Body of pancreas (tissue), 4 donors: Measurements from ENCODE around the gene FOXL3. TPM values are rescaled to one million over a fixed set of nuclear protein-coding genes. Genes with fewer than 3 reads are reported as not detected.

ENCODE experiments used
- ATAC-seq: fragments of 150-250 bp; one replicate; pipeline ENCODE4 v1.9.1; 2016
- DNase-seq, 4 donors: peaks; one replicate each; pipeline ENCODE4 v3.0.0-alpha.2; 2019
- H3K27ac ChIP-seq, 4 donors: fragments of 200-600 bp; sonication (generic); 1 replicate in 3 of 4; 2 replicates in 1 of 4; pipeline versions ENCODE4 v1.5.1 to v1.6.1; 2016 to 2019; ENCODE audit warnings: mild to moderate bottlenecking in 1 of 4, mixed read lengths in 1 of 4, moderate library complexity in 1 of 4
- H3K27me3 ChIP-seq, 2 donors: fragments of 200-600 bp; sonication (generic); one replicate each; pipeline ENCODE4 v1.6.0; 2016; ENCODE audit warnings: mild to moderate bottlenecking in 1 of 2
- H3K36me3 ChIP-seq, 2 donors: fragments of 200-600 bp; sonication (generic); replicated peaks in 1 of 2; 2 replicates each; pipeline ENCODE4 v1.5.1; 2016; ENCODE audit warnings: low read depth in 2 of 2; ENCODE audit not compliant: insufficient read depth in 1 of 2
- H3K4me1 ChIP-seq: fragments of 200-600 bp; sonication (generic); one replicate; pipeline ENCODE4 v1.6.0; 2016
- H3K4me3 ChIP-seq, 2 donors: fragments of 200-600 bp; sonication (generic); 1 replicate in 1 of 2; 2 replicates in 1 of 2; pipeline ENCODE4 v1.5.1; 2016 to 2019
- H3K9me3 ChIP-seq, 3 donors: fragments of 200-600 bp; sonication (generic); 1 replicate in 2 of 3; 2 replicates in 1 of 3; pipeline ENCODE4 v1.5.1; 2016
- CTCF ChIP-seq, 7 experiments: fragments of 450-650 bp in 4 of 7; fragments of 200-600 bp in 3 of 7; sonication (generic) in 3 of 7; IDR thresholded peaks; one replicate each; pipeline ENCODE4 v1.5.1; 2016 to 2019; ENCODE audit warnings: antibody characterized with exemption in 7 of 7
- POLR2A ChIP-seq, 3 donors: fragments of 450-650 bp; IDR thresholded peaks; one replicate each; pipeline ENCODE4 v1.6.1; 2016; ENCODE audit warnings: antibody characterized with exemption in 3 of 3, mild to moderate bottlenecking in 2 of 3
- WGBS, 2 donors: methylation state at CpG; one replicate each; pipeline ENCODE4 v1.1.5; 2017; 5-methylcytosine and 5-hydroxymethylcytosine counted together
- intact Hi-C: fragments of 100-400 bp; cut with DNase I; formaldehyde crosslinking; loops from one replicate; pipeline ENCODE4 v1.15.1; 2023
- total RNA-seq, 2 donors: library from RNA; depleted of rRNA; stranded (reverse); fragments of >200 nt; gene quantifications; one replicate each; pipeline ENCODE4 v1.1.0, GENCODE V29; 2016

FOXL3 gene
- total RNA-seq, 2 donors from 2014 or later: not detected

- Histone ChIP-seq H3K27ac (no peak overlapping the region), H3K9me3 (no peaks in the 10 kb centered on the region), H3K36me3 (no peaks in the 10 kb centered on the region), H3K4me3 (no peak overlapping the region), H3K27me3 (no peaks in the 10 kb centered on the region), H3K4me1 (no peaks in the 10 kb centered on the region)
- intact Hi-C loops: no loop called here
- DNase-seq (no peak), ATAC-seq (no peak)
- TF ChIP-seq POLR2A (IDR thresholded peaks at IDR 0.05): no peak
- TF ChIP-seq CTCF (IDR thresholded peaks at IDR 0.05): no peak
- WGBS, 2 donors: 85% methylated on average over 25 to 28 of the region's 34 CpGs
Observed at GRCh38 chr7:301291-302053, 11.5 kb downstream of the FOXL3 start.

GRCh38 chr7:302054-302992, 12.4 kb downstream of the FOXL3 start:
- H3K4me3 ChIP-seq: no peak overlapping the region
- no peak for DNase-seq
- H3K9me3 ChIP-seq: no peaks in the 10 kb centered on the region
- no peaks in the 10 kb centered on the region for H3K4me1 ChIP-seq
- intact Hi-C loops: no loop called here
- no peaks in the 10 kb centered on the region for H3K27me3 ChIP-seq
- H3K27ac ChIP-seq: no peak overlapping the region
- WGBS, 2 donors: 88 to 95% methylated on average over 15 to 17 of the region's 18 CpGs
- ATAC-seq: no peak
- no peaks in the 10 kb centered on the region for H3K36me3 ChIP-seq
- no peak for TF ChIP-seq CTCF (IDR thresholded peaks at IDR 0.05)
- no peak for TF ChIP-seq POLR2A (IDR thresholded peaks at IDR 0.05)

- Histone ChIP-seq H3K9me3 (no peaks in the 10 kb centered on the region), H3K4me3 (no peak overlapping the region), H3K27ac (no peak overlapping the region), H3K4me1 (no peaks in the 10 kb centered on the region), H3K27me3 (no peaks in the 10 kb centered on the region), H3K36me3 (no peaks in the 10 kb centered on the region)
- TF ChIP-seq CTCF (IDR thresholded peaks at IDR 0.05) (no peak), POLR2A (IDR thresholded peaks at IDR 0.05) (no peak)
- intact Hi-C loops: no loop called here
- 75 to 84% methylated on average over 8 to 11 of the region's 11 CpGs for WGBS, 2 donors
- ATAC-seq: no peak
- DNase-seq: no peak
Observed at GRCh38 chr7:303425-303824, 13.5 kb downstream of the FOXL3 start.

GRCh38 chr7:303884-304573, 14.1 kb downstream of the FOXL3 start:
- intact Hi-C loops: no loop called here
- Histone ChIP-seq H3K9me3 (no peaks in the 10 kb centered on the region), H3K4me3 (no peak overlapping the region), H3K4me1 (no peaks in the 10 kb centered on the region), H3K27ac (no peak overlapping the region), H3K36me3 (no peaks in the 10 kb centered on the region), H3K27me3 (no peaks in the 10 kb centered on the region)
- TF ChIP-seq POLR2A (IDR thresholded peaks at IDR 0.05): no peak
- no peak for TF ChIP-seq CTCF (IDR thresholded peaks at IDR 0.05)
- ATAC-seq (no peak), DNase-seq (no peak)
- WGBS, 2 donors: 72 to 82% methylated on average over 17 to 24 of the region's 24 CpGs
